Measurements from ENCODE around the gene LIMCH1.
A peak's percentile ranks its signal among the peaks of the same experiment; 100 is the strongest.

The LIMCH1 gene

GRCh38 chr4:41571422-41571821, 33.5 kb downstream of the LIMCH1 start:
- no peak for DNase-seq (ENCODE audit: low read depth)

- DNase-seq (ENCODE audit: low read depth): no peak
Measured at GRCh38 chr4:41572516-41572915, 34.6 kb downstream of the LIMCH1 start.

DNA sequence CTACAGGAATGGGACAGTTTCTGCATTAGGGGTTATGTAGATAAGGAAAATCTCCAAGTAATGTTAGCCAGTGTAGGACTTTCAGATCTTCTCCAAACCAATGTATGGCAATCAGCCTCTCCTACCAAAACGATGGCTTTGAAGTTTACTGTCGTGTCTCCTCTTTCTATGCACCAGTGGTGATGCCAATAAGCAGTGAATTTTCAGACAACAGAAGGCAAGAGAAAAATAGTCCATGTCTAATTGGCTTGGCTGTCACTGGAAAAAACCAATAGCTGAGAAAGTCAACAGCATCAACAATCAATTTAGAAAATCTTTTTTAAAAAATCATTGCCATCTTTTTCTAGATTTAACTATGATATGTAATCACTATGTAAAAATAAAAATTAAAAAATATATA, 35.0 kb downstream of the LIMCH1 start:
- DNase-seq (ENCODE audit: low read depth): no peak

GRCh38 chr4:41573502-41574001, 35.6 kb downstream of the LIMCH1 start:
- no peak for DNase-seq (ENCODE audit: low read depth)

DNA sequence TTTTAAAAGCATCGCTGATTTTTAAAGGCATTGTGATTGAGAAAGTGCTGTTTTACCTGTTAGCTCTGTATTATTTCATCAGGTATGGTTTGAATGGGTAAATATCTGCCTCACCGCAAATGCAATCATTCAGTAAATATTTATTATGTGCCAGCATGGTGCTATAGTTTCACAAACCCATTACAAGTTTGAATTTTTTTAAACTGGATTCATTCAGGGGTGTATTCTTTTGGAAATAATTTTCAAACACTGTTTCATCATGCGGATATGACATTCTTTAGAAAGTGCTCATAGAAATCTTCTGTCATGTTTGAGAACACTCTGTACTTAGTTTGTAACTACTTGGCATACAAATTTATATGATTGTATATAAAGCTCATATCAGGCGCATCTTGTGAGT, 37.2 kb downstream of the LIMCH1 start:
- peak; percentile 33 for DNase-seq (ENCODE audit: low read depth)

DNA sequence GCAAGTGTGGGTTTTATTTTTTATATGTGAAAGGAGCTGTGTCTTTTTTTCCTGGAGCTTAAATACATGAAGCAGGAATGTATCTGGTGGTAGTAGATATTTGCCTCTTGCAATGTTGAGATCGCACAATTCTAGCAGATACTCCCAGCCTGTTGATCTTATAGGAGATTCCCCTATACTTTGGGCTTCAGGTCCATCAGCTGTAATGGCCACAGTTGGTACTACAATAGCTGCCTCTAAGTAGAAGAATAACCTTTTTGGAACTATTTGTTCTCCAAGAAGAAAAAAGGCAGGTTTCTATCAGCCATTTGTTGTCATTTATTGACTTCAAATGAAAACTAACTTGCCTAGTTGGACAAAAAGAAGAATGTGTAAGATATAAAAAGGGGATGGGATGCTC, 37.7 kb downstream of the LIMCH1 start:
- DNase-seq (ENCODE audit: low read depth): no peak

GRCh38 chr4:41579043-41579442, 41.1 kb downstream of the LIMCH1 start:
- DNase-seq (ENCODE audit: low read depth): no peak

GRCh38 chr4:41579526-41579925, 41.6 kb downstream of the LIMCH1 start:
- DNase-seq (ENCODE audit: low read depth): no peak

GRCh38 chr4:41580007-41580406, 42.0 kb downstream of the LIMCH1 start:
- no peak for DNase-seq (ENCODE audit: low read depth)

DNA sequence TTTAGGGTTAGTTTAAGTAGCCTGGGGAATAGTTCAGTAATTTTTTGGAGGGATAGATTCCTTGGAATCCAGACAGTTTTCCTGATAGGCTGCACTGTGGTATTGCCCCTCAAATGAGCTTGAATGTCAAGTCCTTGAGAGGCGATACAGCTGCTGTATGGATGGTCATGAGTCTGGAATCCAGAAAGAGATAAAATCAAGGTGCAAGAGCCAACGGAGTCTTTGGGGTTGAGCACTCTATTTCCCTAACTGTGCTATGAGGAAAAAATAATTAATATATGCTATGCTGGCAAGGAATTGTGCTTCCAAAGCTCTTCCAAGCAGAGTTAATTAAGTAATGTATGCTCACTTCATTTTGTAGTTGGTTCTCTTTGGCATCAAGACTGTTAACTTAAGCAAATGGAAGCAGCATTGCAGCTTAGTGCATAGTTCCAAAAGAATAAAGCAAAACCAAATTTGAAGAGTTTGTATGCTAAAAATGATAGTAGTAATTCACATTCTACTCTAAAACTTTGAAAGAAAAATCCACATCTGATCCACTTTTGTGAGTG, 48.8 kb downstream of the LIMCH1 start:
- no peak for DNase-seq (ENCODE audit: low read depth)

- no peak for DNase-seq (ENCODE audit: low read depth)
Measured at GRCh38 chr4:41587286-41587685, 49.3 kb downstream of the LIMCH1 start.

DNA sequence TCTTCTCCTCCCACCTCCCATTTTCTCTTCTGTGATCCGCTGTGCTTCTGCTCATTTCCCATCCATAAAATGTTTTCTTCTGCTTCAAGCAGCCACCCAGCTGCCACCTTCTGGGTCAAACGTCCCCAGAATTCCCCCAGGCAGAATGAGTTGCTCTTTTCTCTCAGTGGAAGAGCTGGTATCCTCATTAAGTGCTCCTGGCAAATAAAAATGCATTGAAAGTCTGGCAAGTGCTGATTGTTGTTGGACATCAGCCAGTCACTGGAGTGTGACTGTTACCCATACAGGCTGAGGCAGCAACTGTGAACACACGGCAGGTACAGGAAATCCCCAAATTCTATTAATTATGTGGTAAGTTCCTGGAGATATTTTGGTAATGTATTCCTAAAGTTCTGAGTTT, 52.6 kb downstream of the LIMCH1 start:
- no peak for DNase-seq (ENCODE audit: low read depth)

GRCh38 chr4:41594432-41594831, 56.5 kb downstream of the LIMCH1 start:
- DNase-seq (ENCODE audit: low read depth): no peak

DNA sequence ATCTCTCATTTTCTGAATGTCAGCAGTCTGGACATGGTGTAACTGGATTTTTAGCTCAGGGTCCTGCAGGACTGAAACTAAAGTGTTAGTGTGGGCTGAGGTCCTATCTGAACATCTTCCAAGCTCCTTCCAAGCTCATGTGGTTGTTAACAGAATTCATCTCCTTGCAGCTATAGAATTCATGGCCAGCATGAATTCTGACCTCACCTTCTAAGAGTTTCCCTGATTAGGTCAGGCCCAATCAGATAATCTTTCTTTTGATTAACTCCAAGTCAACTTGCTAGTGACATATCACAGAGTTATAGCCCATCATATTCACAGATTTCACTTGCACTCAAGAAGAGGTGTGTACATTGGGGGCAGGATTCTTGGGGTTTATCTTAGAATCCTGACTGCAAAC, 59.5 kb downstream of the LIMCH1 start:
- no peak for DNase-seq (ENCODE audit: low read depth)

- no peak for DNase-seq (ENCODE audit: low read depth)
Measured at GRCh38 chr4:41598580-41598979, 60.6 kb downstream of the LIMCH1 start.

DNA sequence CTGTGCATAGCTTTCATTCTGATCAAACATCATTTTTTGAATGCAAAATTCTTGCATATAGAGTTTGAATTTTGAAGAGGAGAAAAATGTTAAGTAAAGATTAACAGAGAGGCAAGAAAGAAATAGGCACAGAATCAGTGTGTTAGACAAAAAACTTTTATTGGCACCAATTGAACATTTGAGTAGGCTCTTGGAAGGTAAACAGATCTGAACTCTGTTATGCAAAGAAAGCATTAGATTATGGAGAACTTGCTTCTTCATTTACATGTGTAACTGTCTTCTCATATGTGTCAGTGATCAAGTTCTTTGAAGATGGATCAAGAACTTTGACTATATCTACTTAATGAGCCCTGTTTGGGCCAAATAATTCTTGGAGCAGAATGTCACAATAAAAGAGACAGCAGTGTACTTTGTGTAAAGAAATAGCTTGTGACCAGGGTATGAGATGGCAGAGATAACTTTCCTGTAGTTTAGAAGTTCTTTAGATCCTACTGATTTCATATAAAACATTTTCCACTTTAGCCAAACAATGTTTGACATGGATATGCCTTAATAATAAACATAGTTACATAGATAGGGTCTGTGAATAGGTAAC, 61.3 kb downstream of the LIMCH1 start:
- DNase-seq (ENCODE audit: low read depth): no peak

- DNase-seq (ENCODE audit: low read depth): no peak
Measured at GRCh38 chr4:41600243-41600912, 62.4 kb downstream of the LIMCH1 start.

- DNase-seq (ENCODE audit: low read depth): no peak
Measured at GRCh38 chr4:41601025-41601424, 63.1 kb downstream of the LIMCH1 start.

- no peak for DNase-seq (ENCODE audit: low read depth)
Measured at GRCh38 chr4:41602113-41602512, 64.2 kb downstream of the LIMCH1 start.

GRCh38 chr4:41602886-41603498, 65.0 kb downstream of the LIMCH1 start:
- no peak for DNase-seq (ENCODE audit: low read depth)

DNA sequence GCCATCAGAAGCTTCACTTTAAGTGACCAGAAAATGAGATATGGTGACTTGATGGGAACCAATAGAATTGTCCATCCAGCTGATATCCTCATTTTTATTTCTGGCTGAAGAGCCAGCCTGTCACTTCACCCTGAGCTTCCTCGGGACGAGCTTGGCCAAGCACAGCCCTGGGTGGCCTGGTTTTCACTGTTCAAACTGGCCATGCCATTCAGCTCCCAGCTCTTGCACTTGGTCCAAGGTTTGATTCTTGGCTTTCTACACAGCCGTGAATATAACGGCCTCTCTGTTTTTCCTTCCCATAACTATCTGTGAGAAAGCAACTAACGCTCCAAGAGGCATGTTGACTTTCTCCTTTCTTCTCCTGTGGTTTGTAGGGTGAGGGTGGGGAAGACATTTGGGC, 71.9 kb downstream of the LIMCH1 start:
- DNase-seq (ENCODE audit: low read depth): no peak

DNA sequence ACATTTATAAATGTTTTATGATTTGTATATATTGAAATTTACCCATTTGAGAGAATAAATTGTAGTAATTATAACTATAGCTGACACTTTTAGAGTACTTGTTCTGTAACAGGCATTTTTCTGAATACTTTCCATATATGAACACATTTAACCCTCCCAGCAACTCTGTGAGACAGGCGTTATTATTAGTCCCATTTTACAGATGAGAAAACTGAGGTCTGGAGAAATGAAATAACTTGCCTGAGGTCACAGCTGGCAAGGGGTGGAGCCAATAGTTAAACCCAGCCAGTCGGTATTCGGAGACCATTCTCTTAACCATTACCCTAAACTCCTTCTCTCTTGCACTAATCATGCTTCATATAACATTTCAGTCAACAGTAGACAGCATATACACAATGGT, 72.5 kb downstream of the LIMCH1 start:
- DNase-seq (ENCODE audit: low read depth): no peak

- DNase-seq (ENCODE audit: low read depth): no peak
Measured at GRCh38 chr4:41611124-41611838, 73.3 kb downstream of the LIMCH1 start.
